GM18508 (cell line): ENCODE measurements around the gene WDR35.

Source experiments
- ATAC-seq: cut with Tn5 transposase; IDR thresholded peaks from one replicate; pipeline ENCODE4 v1.9.1; 2021; ENCODE audit warnings: moderate number of reproducible peaks; ENCODE audit not compliant: insufficient read depth, unreplicated experiment

WDR35 gene

GRCh38 chr2:19989667-19990415 is at the start of gene WDR35:
Gene WDR35, minus strand, starts transcription at chr2:19990105. Its CDS starts 90 bp downstream, at chr2:19990015.
- peak; percentile 60 for ATAC-seq

GRCh38 chr2:20037660-20038059 is 47.8 kb upstream of the WDR35 start:
- ATAC-seq, result no peak

DNA sequence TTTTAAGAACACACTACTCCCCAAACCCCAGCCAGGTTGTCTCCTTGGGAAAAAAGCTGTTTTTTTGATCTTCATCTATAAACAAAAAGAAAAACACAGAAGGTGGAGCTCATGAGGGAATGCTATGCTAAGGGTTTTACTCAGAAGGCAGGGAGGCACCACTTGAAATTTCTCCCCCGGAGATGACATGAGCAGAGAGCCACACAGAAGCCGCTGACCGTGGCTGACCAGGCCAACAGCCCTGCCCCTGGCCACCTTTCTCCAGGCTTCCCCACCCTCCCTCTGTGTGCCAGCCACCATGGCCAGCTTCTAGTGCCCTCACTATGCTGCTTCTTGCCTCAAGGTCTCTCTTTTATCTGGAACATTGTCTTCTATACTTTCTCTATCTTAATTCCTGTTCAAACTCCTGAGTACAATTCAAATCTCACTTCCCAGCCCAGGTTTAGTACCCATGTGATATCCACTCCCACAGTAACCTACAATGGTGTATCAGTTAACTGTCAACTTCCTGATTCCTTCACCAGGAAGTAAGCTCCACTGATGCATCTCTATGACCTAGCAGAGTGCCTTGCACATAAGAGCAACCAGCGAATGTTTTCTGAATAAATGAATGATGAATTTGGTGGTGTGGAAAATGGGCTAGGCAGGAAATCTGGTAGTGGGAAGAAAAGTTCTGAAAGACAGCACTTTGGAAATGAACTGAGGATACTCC is 46.2 kb upstream of the WDR35 start:
- no peak for ATAC-seq

DNA sequence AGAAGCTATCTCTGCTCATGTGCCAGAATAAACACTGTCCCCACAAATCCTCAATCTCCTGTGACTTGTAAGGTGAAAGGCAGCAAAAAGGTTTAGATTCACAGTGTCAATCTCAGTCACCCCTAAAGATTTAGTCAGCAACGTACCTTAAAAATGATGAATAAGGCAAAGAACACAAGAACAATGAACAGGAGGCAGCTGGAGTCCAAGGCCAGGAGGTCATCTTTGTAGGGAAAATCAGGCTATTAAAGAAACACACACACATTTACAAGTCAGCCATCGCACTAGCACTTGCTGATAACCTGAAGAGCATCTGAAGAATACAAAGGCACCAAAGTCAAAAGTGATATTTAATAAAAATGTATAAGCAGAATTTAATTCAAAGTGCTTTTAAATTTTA is 44.9 kb upstream of the WDR35 start:
- no peak for ATAC-seq

GRCh38 chr2:20034218-20034617 is 44.3 kb upstream of the WDR35 start:
- ATAC-seq, result no peak

- ATAC-seq, result no peak
Observed at GRCh38 chr2:20033322-20033721, 43.4 kb upstream of the WDR35 start.

DNA sequence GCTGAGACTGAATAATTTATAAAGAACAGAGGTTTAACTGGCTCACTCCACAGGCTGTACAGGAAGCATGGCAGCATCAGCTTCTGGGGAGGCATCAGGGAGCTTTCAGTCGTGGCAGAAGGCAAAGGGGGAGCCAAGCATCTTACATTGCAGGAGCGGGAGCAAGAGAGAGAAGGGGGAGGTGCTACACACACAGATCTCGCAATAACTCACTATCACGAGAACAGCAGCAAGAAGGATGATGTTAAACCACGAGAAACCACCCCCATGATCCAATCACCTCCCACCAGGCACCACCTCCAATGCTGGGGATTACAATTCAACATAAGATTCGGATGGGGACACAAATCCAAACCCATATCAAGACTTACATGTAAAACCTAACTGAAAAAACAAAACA is 40.3 kb upstream of the WDR35 start:
- ATAC-seq, result no peak

- ATAC-seq, result no peak
Observed at GRCh38 chr2:20027705-20028434, 38.0 kb upstream of the WDR35 start.

GRCh38 chr2:20027260-20027677 is 37.4 kb upstream of the WDR35 start:
- ATAC-seq, result no peak

DNA sequence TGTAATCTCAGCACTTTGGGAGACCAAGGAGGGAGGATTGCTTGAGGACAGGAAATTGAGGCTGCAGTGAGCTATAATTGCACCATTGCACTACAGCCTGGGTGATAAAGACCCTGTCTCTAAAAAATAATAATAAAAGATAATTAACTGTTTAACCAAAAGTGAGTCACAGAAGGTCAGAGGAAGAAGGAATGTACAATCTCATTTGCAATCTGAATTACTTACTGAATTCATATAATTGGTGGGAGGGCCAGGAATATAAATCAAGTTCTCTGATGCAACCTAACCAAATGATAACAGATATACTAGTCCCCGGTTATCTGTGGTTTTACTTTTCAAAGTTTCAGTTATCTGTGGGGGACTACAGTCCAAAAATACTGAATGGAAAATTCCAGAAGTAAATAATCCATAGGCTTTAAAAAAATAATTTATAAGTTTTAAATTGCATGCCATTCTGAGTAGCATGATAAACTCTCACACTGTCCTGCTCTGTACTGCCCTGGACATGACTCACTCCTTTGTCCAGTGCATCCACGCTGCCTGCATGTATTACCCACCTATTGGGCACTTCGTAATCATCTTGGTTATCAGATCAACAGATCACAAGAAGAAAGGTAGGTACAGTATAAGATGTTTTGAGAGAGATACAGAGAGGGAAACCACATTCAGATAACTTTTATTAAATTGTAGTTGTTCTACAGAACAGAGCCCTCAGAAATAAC is 35.3 kb upstream of the WDR35 start:
- no peak for ATAC-seq

DNA sequence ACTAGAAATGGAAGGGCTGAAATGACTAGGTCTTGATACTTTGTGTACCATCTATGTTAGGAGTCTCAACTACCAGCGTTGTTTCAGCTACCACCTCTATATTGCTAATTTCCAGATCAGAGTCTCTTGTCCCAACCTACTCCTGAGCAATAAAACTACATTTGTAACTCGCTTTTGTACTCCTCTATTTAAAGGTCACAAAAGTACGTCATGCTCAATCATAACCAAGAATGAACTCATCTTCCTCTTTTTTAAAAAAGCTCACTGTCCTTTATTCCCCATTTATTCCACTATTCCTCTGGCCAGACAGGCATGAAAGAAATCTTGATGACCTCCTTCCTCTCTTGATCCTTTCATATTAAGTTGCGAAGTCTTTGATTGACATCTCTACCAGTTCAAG is 33.8 kb upstream of the WDR35 start:
- ATAC-seq, result no peak

DNA sequence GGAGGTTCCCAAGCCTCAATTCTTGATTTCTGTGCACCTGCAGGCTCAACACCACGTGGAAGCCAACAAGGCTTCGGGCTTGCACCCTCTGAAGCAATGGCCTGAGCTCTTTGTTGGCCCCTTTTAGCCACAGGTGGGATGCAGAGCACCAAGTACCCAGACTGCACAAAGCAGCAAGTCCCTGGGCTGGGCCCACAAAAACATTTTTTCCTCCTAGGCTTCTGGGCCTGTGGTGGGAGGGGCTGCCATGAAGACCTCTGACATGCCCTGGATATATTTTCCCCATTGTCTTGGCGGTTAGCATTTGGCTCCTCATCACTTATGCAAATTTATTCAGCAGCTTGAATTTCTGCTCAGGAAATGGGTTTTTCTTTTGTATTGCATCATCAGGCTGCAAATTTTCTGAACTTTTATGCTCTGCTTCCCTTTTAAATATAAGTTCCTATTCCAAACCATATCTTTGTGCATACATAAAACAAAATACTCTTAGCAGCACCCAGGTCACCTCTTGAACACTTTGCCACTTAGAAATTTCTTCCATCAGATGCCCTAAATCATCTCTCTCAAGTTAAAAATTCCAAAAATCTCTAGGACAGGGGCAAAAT is 31.6 kb upstream of the WDR35 start:
- no peak for ATAC-seq

DNA sequence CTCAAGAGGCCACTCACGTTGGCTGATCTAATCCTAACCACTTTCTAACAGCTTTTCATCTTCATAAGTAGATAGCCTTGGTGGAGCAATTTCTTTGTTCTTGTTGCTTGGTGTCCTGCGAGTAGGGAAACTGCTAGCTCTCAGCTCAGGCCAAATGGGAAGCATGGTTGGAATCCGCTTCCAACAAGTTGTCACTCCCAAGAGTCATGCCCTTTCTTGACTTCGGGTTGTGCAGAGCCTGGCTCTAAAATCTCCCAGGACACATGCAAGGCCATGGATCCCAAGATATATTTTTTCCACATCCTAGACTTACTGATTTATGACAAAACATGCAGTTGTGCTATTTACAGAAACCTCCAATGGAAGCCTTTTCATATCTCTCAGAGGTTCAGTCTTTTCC is 29.8 kb upstream of the WDR35 start:
- ATAC-seq, result no peak

DNA sequence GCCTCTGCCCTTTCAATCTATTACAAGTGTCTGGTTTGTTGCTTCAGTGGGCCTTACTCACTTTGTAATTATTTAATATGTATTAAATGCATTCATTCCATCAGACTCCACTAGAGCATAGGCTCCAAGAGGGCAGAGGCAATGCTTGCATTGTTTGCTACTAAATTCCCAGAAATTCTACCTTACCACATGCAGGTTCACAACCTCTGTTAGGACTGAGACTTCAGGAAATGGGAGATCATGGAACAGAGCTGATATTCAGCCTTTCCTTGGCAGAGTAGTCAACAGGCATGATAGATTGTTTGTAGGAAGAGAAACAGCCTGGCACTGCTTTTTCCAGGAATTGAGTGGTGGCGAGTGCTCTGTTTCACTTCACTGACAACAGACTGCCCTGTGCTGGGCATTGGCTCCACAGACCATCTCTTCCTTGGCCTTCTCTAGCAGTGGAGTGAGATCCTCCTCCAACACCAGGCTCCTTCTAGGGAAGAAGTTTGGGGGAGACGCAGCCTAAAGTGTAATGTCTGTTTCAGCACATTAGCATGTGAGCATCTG is 28.8 kb upstream of the WDR35 start:
- ATAC-seq, result no peak

- no peak for ATAC-seq
Observed at GRCh38 chr2:20016346-20016745, 26.4 kb upstream of the WDR35 start.

DNA sequence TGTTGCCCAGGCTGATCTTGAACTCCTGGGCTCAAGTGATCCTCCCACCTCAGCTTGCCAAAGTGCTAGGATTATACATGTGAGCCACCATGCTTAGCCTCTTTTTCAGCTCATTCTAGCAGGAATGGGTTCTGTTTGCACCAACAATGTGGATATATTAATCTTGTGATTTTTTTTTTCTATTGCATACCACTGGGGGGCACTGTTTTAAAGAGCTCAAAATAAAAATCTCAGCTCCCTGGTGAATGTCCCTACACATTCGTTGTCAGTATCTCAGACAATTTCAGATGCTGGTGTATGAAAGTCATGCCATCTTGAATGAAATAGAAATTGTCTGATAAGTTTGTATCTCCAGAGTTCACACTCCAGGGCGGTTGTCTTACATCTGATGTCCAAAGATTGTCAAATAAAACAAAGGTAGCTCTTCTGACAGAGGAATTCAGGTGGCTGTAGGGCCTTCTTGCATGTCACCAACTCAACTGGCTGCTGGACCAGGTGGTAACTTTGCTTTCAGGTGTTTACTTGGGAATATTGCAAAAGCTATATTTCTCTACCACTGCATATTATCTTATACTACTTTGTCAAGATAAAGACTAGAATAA is 25.7 kb upstream of the WDR35 start:
- ATAC-seq, result no peak

DNA sequence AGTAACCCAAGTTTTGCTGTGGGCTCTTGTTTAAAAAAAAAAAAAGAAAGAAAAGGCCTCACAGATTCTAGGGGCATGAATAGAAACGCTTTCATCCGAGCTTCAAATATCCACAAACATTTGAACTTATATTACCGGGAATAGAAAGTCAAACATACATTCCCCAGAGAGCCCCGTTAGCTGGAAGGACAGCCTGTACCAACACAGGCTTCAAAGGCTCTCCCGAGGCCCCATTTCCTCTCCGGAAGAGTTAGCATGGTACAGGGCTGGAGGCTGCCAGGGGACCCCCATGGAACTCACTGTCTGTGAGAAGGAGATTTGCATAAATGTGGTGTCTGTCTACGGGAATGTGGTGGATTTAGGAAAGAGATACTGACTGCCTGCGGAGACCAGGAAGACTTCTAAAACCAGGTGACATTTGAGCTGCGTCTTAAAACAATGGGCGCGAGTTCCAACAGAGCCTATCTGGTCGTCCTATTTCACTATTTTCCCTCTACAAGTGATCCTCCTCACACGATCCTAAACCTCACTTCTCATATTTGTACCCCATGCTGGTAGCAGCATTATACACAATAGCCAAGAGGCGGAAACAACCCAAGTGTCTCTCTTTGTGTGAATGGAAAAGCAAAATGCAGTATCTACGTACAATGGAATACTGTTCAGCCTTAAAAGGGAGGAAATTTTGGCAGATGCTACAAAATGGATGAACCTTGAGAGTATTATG is 23.4 kb upstream of the WDR35 start:
- ATAC-seq, result no peak

GRCh38 chr2:20012282-20013125 is 22.6 kb upstream of the WDR35 start, which contains the start of gene MATN3:
Gene MATN3, minus strand, starts transcription at chr2:20012668. Its CDS starts 37 bp downstream, at chr2:20012631.
- ATAC-seq, result no peak
